DND-41 (cell line): ENCODE data around the gene OLFML1.

ENCODE experiments used
- EZH2 ChIP-seq: IDR thresholded peaks from 3 replicates; pipeline ENCODE4 v1.6.1; 2012; ENCODE audit warnings: borderline replicate concordance, low read depth, mild to moderate bottlenecking, moderate library complexity, low read length, inconsistent platforms; ENCODE audit not compliant: severe bottlenecking
- TF ChIP-seq, protein P1 (sequence below): IDR thresholded peaks from 2 replicates; pipeline ENCODE4 v1.5.1; 2012; ENCODE audit warnings: borderline replicate concordance, low read length, moderate library complexity, mild to moderate bottlenecking; ENCODE audit not compliant: poor library complexity, severe bottlenecking; ENCODE audit errors: extremely low read depth

DNA sequence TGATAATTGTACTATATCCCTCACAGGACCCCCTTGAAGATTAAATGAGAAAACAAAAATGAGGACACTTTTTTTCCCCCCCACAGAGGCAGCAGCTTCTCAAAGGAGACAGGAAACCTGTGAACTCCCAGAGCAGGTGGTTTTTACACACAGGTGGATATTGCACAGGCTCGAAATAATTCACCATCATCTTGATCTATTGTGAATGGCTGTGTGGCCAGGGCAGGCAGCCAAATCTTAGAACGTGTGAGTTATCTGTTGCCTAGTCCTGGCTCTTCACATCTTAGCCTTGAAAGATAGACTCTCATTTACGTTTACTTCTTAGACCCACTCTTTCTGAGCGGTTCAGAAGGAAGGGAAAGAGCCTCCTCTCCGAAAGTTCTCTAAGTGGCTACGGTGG is 52.0 kb downstream of the OLFML1 start:
- TF ChIP-seq, protein P1, sequence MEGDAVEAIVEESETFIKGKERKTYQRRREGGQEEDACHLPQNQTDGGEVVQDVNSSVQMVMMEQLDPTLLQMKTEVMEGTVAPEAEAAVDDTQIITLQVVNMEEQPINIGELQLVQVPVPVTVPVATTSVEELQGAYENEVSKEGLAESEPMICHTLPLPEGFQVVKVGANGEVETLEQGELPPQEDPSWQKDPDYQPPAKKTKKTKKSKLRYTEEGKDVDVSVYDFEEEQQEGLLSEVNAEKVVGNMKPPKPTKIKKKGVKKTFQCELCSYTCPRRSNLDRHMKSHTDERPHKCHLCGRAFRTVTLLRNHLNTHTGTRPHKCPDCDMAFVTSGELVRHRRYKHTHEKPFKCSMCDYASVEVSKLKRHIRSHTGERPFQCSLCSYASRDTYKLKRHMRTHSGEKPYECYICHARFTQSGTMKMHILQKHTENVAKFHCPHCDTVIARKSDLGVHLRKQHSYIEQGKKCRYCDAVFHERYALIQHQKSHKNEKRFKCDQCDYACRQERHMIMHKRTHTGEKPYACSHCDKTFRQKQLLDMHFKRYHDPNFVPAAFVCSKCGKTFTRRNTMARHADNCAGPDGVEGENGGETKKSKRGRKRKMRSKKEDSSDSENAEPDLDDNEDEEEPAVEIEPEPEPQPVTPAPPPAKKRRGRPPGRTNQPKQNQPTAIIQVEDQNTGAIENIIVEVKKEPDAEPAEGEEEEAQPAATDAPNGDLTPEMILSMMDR = no peak
- TF ChIP-seq EZH2 = no peak
